HG03060 (cell line): Measurements from ENCODE around the gene CHPF.

Experiments used
- ATAC-seq: cut with Tn5 transposase; IDR thresholded peaks from one replicate; pipeline ENCODE4 v1.9.1; 2021; ENCODE audit warnings: low read depth, moderate number of reproducible peaks; ENCODE audit not compliant: unreplicated experiment

Gene CHPF

GRCh38 chr2:219543596-219544358 is at the start of gene CHPF, which contains the start of gene TMEM198:
TSS of gene CHPF (minus strand) at chr2:219543809. CDS start at chr2:219543538, 271 bp downstream.
TSS of gene TMEM198 (plus strand) at chr2:219544028. CDS start at chr2:219544728, 700 bp downstream.
- ATAC-seq: peak; percentile 51

- ATAC-seq: no peak
Observed at GRCh38 chr2:219593154-219593553, 49.5 kb upstream of the CHPF start.

- no peak for ATAC-seq
Observed at GRCh38 chr2:219592736-219593135, 49.1 kb upstream of the CHPF start.

GRCh38 chr2:219591091-219591490 is 47.5 kb upstream of the CHPF start:
- ATAC-seq: no peak

GRCh38 chr2:219581346-219581745 is 37.7 kb upstream of the CHPF start:
- ATAC-seq: no peak

GRCh38 chr2:219578811-219579613 is 35.4 kb upstream of the CHPF start:
- ATAC-seq: no peak

GRCh38 chr2:219576505-219577388 is 33.1 kb upstream of the CHPF start:
- no peak for ATAC-seq

GRCh38 chr2:219575566-219576504 is 32.2 kb upstream of the CHPF start:
- no peak for ATAC-seq

GRCh38 chr2:219574484-219575311 is 31.1 kb upstream of the CHPF start:
- no peak for ATAC-seq

GRCh38 chr2:219573166-219573565 is 29.6 kb upstream of the CHPF start:
- ATAC-seq: no peak

GRCh38 chr2:219572237-219573001 is 28.8 kb upstream of the CHPF start, which contains the start of gene INHA:
TSS of gene INHA (plus strand) at chr2:219572310. CDS start at chr2:219572375, 65 bp downstream.
- ATAC-seq: no peak

- ATAC-seq: no peak
Observed at GRCh38 chr2:219571311-219572236, 28.0 kb upstream of the CHPF start, which contains the start of gene OBSL1. TSS of gene OBSL1 (minus strand) at chr2:219571539. CDS start at chr2:219571232, 307 bp downstream.

- ATAC-seq: no peak
Observed at GRCh38 chr2:219570924-219571310, 27.3 kb upstream of the CHPF start.

GRCh38 chr2:219570194-219570923 is 26.8 kb upstream of the CHPF start:
- ATAC-seq: no peak

GRCh38 chr2:219569635-219570034 is 26.0 kb upstream of the CHPF start:
- ATAC-seq: no peak

GRCh38 chr2:219569041-219569440 is 25.4 kb upstream of the CHPF start:
- no peak for ATAC-seq
